A549 (cell line): Measurements from ENCODE around the gene FERMT3. TPM values are rescaled to one million over a fixed set of nuclear protein-coding genes. Genes with fewer than 3 reads are reported as not detected.

Source experiments
- ATAC-seq, 2 experiments: fragments of 200-7000 bp in 1 of 2; fragments of >200 bp in 1 of 2; cut with Nextera tagmentation in 1 of 2; cut with Tn5 transposase in 1 of 2; 3 replicates each; pipeline versions ENCODE4 v1.8.0 to v1.9.1; 2018 to 2020; ENCODE audit warnings: mild to moderate bottlenecking in 1 of 2, moderate library complexity in 1 of 2
- CTCF ChIA-PET: fragments of 300-600 bp; sonication (Branson Sonifier 250); formaldehyde crosslinking; extraction: SDS; loops from one replicate; lab custom pipeline; 2021; ENCODE audit warnings: antibody characterized with exemption, inconsistent platforms; lab: Yijun Ruan, JAX
- POLR2A ChIA-PET: fragments of 350-600 bp; formaldehyde crosslinking; extraction: SDS; loops from one replicate; lab custom pipeline; 2021; ENCODE audit warnings: antibody characterized with exemption, inconsistent platforms; lab: Yijun Ruan, JAX
- DNase-seq, 2 experiments: peaks; one replicate each; pipeline versions ENCODE4 v3.0.0 to v3.0.0-alpha.2; 2011 to 2016; ENCODE audit warnings: low read depth in 1 of 2, low spot score in 1 of 2
- FAIRE-seq: peaks from 2 replicates; lab custom pipeline; 2011; peaks lifted over from hg19 to GRCh38; lab: Jason Lieb, UNC
- H3K27ac ChIP-seq, 2 experiments: fragments of >200 bp; sonication (Bioruptor Twin); formaldehyde crosslinking; 3 replicates each; pipeline ENCODE4 v1.5.1; 2016 to 2017
- H3K4me1 ChIP-seq: fragments of >200 bp; sonication (Bioruptor Twin); formaldehyde crosslinking; 3 replicates; pipeline ENCODE4 v1.6.1; 2016
- H3K4me2 ChIP-seq: fragments of >200 bp; sonication (Bioruptor Twin); formaldehyde crosslinking; 3 replicates; pipeline ENCODE4 v1.6.1; 2016
- H3K4me3 ChIP-seq: fragments of >200 bp; sonication (Bioruptor Twin); formaldehyde crosslinking; 3 replicates; pipeline ENCODE4 v1.5.1; 2016
- H3K9me3 ChIP-seq: fragments of >200 bp; sonication (Bioruptor Twin); formaldehyde crosslinking; 3 replicates; pipeline ENCODE4 v1.6.1; 2016
- CBX8 ChIP-seq: fragments of 200-600 bp; sonication (generic); IDR thresholded peaks from 2 replicates; pipeline ENCODE4 v1.6.1; 2016
- CEBPB ChIP-seq, 2 experiments: fragments of >200 bp in 1 of 2; sonication (Bioruptor Twin) in 1 of 2; formaldehyde crosslinking in 1 of 2; IDR thresholded peaks; 2 replicates each; pipeline ENCODE4 v1.6.1; 2012 to 2016
- CHD4 ChIP-seq: fragments of 200-600 bp; sonication (generic); IDR thresholded peaks from 2 replicates; pipeline ENCODE4 v1.6.1; 2016; ENCODE audit warnings: antibody characterized with exemption, mild to moderate bottlenecking, borderline replicate concordance
- CTCF ChIP-seq: fragments of >200 bp; sonication (Bioruptor Twin); formaldehyde crosslinking; IDR thresholded peaks from 3 replicates; pipeline ENCODE4 v1.5.1; 2016
- EP300 ChIP-seq, 2 experiments: fragments of >200 bp; sonication (Bioruptor Twin); formaldehyde crosslinking; IDR thresholded peaks; 2 replicates in 1 of 2; 3 replicates in 1 of 2; pipeline ENCODE4 v1.6.1; 2016 to 2017
- FOSL2 ChIP-seq, 2 experiments: fragments of 450-650 bp in 1 of 2; fragments of >200 bp in 1 of 2; sonication (Bioruptor Twin) in 1 of 2; formaldehyde crosslinking; IDR thresholded peaks; 2 replicates each; pipeline versions ENCODE4 v1.5.0 to v1.6.1; 2016 to 2020; ENCODE audit warnings: mild to moderate bottlenecking in 1 of 2, moderate library complexity in 1 of 2
- FOXS1 ChIP-seq: fragments of 250-450 bp; sonication (Bioruptor Pico); IDR thresholded peaks from 2 replicates; pipeline ENCODE4 v1.5.0; 2020; ENCODE audit warnings: mild to moderate bottlenecking, moderate library complexity
- GATA3 ChIP-seq: IDR thresholded peaks from 2 replicates; pipeline ENCODE4 v1.6.1; 2012; ENCODE audit warnings: borderline replicate concordance
- HOXB5 ChIP-seq: fragments of 250-450 bp; sonication (Bioruptor Pico); IDR thresholded peaks from 2 replicates; pipeline ENCODE4 v1.5.0; 2020; ENCODE audit warnings: mild to moderate bottlenecking, moderate library complexity
- JUN ChIP-seq, 2 experiments: fragments of >200 bp; sonication (Bioruptor Twin); formaldehyde crosslinking; IDR thresholded peaks; 2 replicates in 1 of 2; 3 replicates in 1 of 2; pipeline ENCODE4 v1.6.1; 2016 to 2017
- KDM1A ChIP-seq: fragments of 200-600 bp; sonication (generic); IDR thresholded peaks from 2 replicates; pipeline ENCODE4 v1.6.1; 2016; ENCODE audit warnings: low read depth, mild to moderate bottlenecking
- KDM5A ChIP-seq: fragments of 200-600 bp; sonication (generic); IDR thresholded peaks from 2 replicates; pipeline ENCODE4 v1.6.1; 2016; ENCODE audit warnings: antibody characterized with exemption, mild to moderate bottlenecking
- NPAS2 ChIP-seq: fragments of 250-450 bp; sonication (Bioruptor Pico); IDR thresholded peaks from 2 replicates; pipeline ENCODE4 v1.8.0; 2022; ENCODE audit warnings: mild to moderate bottlenecking, moderate library complexity, borderline replicate concordance
- POLR2AphosphoS2 ChIP-seq: conservative IDR thresholded peaks from 2 replicates; pipeline ENCODE4 v1.6.1; 2012; ENCODE audit warnings: low read length, improper control_type of control experiment, inconsistent platforms
- RAD21 ChIP-seq, 2 experiments: fragments of >200 bp in 1 of 2; sonication (Bioruptor Twin) in 1 of 2; formaldehyde crosslinking in 1 of 2; IDR thresholded peaks in 1 of 2; conservative IDR thresholded peaks in 1 of 2; 2 replicates in 1 of 2; 3 replicates in 1 of 2; pipeline ENCODE4 v1.6.1; 2012 to 2018; ENCODE audit warnings: inconsistent platforms in 1 of 2
- SMC3 ChIP-seq: fragments of >200 bp; sonication (Bioruptor Twin); formaldehyde crosslinking; IDR thresholded peaks from 3 replicates; pipeline ENCODE4 v1.6.1; 2018; ENCODE audit warnings: inconsistent platforms
- TFCP2L1 ChIP-seq: fragments of 250-450 bp; sonication (Bioruptor Pico); IDR thresholded peaks from 2 replicates; pipeline ENCODE4 v1.5.0; 2021; ENCODE audit warnings: mild to moderate bottlenecking
- USF2 ChIP-seq: fragments of 450-650 bp; IDR thresholded peaks from 2 replicates; pipeline ENCODE4 v1.6.1; 2014; ENCODE audit warnings: antibody characterized with exemption
- ZC3H11A ChIP-seq: fragments of 450-650 bp; IDR thresholded peaks from 2 replicates; pipeline ENCODE4 v1.6.1; 2014; ENCODE audit warnings: antibody characterized with exemption, mild to moderate bottlenecking
- WGBS: methylation state at CpG from one replicate; pipeline ENCODE4 v1.1.6; 2017; ENCODE audit errors: missing lambda C conversion rate; 5-methylcytosine and 5-hydroxymethylcytosine counted together
- polyA plus RNA-seq, 4 experiments: library from polyadenylated mRNA; depleted of rRNA in 3 of 4; stranded (reverse); fragments of >200 nt; fragmentation: RNase III in 1 of 4; extraction: RNeasy Plus Mini Kit Qiagen cat#74134 plus additional on column Dnase treatment in 1 of 4; gene quantifications; 2 replicates in 3 of 4; 3 replicates in 1 of 4; pipeline ENCODE4 v1.2.3, GENCODE V29; 2011 to 2017
- TF ChIP-seq, protein P1 (sequence below): fragments of >200 bp; sonication (Bioruptor Twin); formaldehyde crosslinking; IDR thresholded peaks from 2 replicates; pipeline ENCODE4 v1.6.1; 2016
- TF ChIP-seq, protein P2 (sequence below): fragments of 200-600 bp; sonication (generic); IDR thresholded peaks from 2 replicates; pipeline ENCODE4 v1.6.1; 2016; ENCODE audit warnings: antibody characterized with exemption, mild to moderate bottlenecking, moderate library complexity
- TF ChIP-seq, protein P3 (sequence below): fragments of 250-450 bp; sonication (Bioruptor Pico); IDR thresholded peaks from 2 replicates; pipeline ENCODE4 v1.5.0; 2020; ENCODE audit warnings: low read depth, mild to moderate bottlenecking, moderate library complexity
- TF ChIP-seq, protein P4 (sequence below): fragments of 150-350 bp; IDR thresholded peaks from 2 replicates; pipeline ENCODE4 v1.6.1; 2014; ENCODE audit warnings: low read depth, mild to moderate bottlenecking, low read length

FERMT3 gene
- polyA plus RNA-seq, 2 of the 4 experiments (the other 2 are of a cell fraction) = 0.56 to 2.1 TPM

- 90% methylated on average over 16 of the region's 16 CpGs for WGBS
- H3K4me2 ChIP-seq = no peak overlapping the region
- no peaks in the 10 kb centered on the region for H3K9me3 ChIP-seq
- CTCF ChIA-PET = interaction anchor here (0.7 to 20.3 kb wide), 18 partner anchors 9 to 141 kb away, joined by 3 to 254 read pairs (median 7); partner anchors contain the start of genes CATSPERZ, DNAJC4, FKBP2 and NUDT22
- H3K4me3 ChIP-seq = no peak overlapping the region
- POLR2A ChIA-PET = interaction anchor here (0.9 to 3.0 kb wide), 6 partner anchors 19 to 100 kb away, joined by 3 to 18 read pairs (median 3); partner anchors contain the start of genes FKBP2 and STIP1
- TF ChIP-seq, protein P1, sequence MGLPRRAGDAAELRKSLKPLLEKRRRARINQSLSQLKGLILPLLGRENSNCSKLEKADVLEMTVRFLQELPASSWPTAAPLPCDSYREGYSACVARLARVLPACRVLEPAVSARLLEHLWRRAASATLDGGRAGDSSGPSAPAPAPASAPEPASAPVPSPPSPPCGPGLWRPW = no peak
- TF ChIP-seq EP300 (IDR thresholded peaks at IDR 0.05) (no peak), KDM1A (no peak), CEBPB (IDR thresholded peaks at IDR 0.05) (no peak), TFCP2L1 (CRISPR knock-in tag) (no peak), POLR2AphosphoS2 (no peak), NPAS2 (CRISPR knock-in tag) (no peak)
- TF ChIP-seq, protein P2, sequence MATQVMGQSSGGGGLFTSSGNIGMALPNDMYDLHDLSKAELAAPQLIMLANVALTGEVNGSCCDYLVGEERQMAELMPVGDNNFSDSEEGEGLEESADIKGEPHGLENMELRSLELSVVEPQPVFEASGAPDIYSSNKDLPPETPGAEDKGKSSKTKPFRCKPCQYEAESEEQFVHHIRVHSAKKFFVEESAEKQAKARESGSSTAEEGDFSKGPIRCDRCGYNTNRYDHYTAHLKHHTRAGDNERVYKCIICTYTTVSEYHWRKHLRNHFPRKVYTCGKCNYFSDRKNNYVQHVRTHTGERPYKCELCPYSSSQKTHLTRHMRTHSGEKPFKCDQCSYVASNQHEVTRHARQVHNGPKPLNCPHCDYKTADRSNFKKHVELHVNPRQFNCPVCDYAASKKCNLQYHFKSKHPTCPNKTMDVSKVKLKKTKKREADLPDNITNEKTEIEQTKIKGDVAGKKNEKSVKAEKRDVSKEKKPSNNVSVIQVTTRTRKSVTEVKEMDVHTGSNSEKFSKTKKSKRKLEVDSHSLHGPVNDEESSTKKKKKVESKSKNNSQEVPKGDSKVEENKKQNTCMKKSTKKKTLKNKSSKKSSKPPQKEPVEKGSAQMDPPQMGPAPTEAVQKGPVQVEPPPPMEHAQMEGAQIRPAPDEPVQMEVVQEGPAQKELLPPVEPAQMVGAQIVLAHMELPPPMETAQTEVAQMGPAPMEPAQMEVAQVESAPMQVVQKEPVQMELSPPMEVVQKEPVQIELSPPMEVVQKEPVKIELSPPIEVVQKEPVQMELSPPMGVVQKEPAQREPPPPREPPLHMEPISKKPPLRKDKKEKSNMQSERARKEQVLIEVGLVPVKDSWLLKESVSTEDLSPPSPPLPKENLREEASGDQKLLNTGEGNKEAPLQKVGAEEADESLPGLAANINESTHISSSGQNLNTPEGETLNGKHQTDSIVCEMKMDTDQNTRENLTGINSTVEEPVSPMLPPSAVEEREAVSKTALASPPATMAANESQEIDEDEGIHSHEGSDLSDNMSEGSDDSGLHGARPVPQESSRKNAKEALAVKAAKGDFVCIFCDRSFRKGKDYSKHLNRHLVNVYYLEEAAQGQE = no peak
- FAIRE-seq = no peak
- no peak for DNase-seq
- peaks cover 9% of the 10 kb centered on the region; the same call in 1 of the 3 replicates for H3K4me1 ChIP-seq
- no peak overlapping the region for H3K27ac ChIP-seq
- no peak for ATAC-seq
These were observed 2.5 kb upstream of the FERMT3 start for GRCh38 chr11:64204080-64204440.

- H3K9me3 ChIP-seq = no peaks in the 10 kb centered on the region
- TF ChIP-seq JUN (IDR thresholded peaks at IDR 0.05) = 0 out of 5 replicates have a peak, but pooled peaks of 1 of the 2 experiments have one; percentile 13
- TF ChIP-seq, protein P3, sequence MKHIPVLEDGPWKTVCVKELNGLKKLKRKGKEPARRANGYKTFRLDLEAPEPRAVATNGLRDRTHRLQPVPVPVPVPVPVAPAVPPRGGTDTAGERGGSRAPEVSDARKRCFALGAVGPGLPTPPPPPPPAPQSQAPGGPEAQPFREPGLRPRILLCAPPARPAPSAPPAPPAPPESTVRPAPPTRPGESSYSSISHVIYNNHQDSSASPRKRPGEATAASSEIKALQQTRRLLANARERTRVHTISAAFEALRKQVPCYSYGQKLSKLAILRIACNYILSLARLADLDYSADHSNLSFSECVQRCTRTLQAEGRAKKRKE (CRISPR knock-in tag) = no peak
- TF ChIP-seq CHD4 = no peak
- no peak for TF ChIP-seq GATA3
- TF ChIP-seq FOXS1 (CRISPR knock-in tag) = no peak
- TF ChIP-seq RAD21 (conservative IDR thresholded peaks at IDR 0.05 in 1 of 2, IDR thresholded peaks at IDR 0.05 in 1 of 2) = peak; percentile 62 to 80
- no peak for TF ChIP-seq HOXB5 (CRISPR knock-in tag)
- TF ChIP-seq FOSL2 (IDR thresholded peaks at IDR 0.05) = no peak
- TF ChIP-seq FOSL2 (CRISPR knock-in tag; IDR thresholded peaks at IDR 0.05) = no peak
- TF ChIP-seq KDM5A = no peak
- TF ChIP-seq ZC3H11A = no peak
- peak; percentile 77 for TF ChIP-seq CTCF
- TF ChIP-seq USF2 = no peak
- TF ChIP-seq, protein P1 = no peak
- peak; percentile 50 for TF ChIP-seq SMC3
- TF ChIP-seq, protein P4, sequence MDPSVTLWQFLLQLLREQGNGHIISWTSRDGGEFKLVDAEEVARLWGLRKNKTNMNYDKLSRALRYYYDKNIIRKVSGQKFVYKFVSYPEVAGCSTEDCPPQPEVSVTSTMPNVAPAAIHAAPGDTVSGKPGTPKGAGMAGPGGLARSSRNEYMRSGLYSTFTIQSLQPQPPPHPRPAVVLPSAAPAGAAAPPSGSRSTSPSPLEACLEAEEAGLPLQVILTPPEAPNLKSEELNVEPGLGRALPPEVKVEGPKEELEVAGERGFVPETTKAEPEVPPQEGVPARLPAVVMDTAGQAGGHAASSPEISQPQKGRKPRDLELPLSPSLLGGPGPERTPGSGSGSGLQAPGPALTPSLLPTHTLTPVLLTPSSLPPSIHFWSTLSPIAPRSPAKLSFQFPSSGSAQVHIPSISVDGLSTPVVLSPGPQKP = no peak
- no peak for TF ChIP-seq CBX8
- no peak overlapping the region for H3K4me3 ChIP-seq
- POLR2A ChIA-PET = interaction anchor here (0.9 to 3.0 kb wide), 7 partner anchors 19 to 100 kb away, joined by 3 to 18 read pairs (median 3); partner anchors contain the start of genes FKBP2, NUDT22, STIP1 and TRPT1
- ATAC-seq (peak; percentile 55 to 83), FAIRE-seq (no peak), DNase-seq (peak; percentile 89 to 94)
- H3K4me2 ChIP-seq = no peak overlapping the region
- 53% methylated on average over 7 of the region's 7 CpGs for WGBS
- no peak overlapping the region for H3K27ac ChIP-seq
- peaks cover 9% of the 10 kb centered on the region; the same call in 1 of the 3 replicates for H3K4me1 ChIP-seq
- CTCF ChIA-PET = interaction anchor here (0.7 to 20.3 kb wide), 19 partner anchors 9 to 1341 kb away, joined by 3 to 254 read pairs (median 6); partner anchors contain the start of genes CATSPERZ, DNAJC4, FKBP2 and NUDT22
These were observed 2.0 kb upstream of the FERMT3 start for GRCh38 chr11:64204464-64204989.
